ENCODE measurements around the gene U2AF2. TPM values are rescaled to one million over a fixed set of nuclear protein-coding genes. Genes with fewer than 3 reads are reported as not detected.

The U2AF2 gene
- total RNA-seq, 1 experiment from 2014 or later: 139 TPM

DNA sequence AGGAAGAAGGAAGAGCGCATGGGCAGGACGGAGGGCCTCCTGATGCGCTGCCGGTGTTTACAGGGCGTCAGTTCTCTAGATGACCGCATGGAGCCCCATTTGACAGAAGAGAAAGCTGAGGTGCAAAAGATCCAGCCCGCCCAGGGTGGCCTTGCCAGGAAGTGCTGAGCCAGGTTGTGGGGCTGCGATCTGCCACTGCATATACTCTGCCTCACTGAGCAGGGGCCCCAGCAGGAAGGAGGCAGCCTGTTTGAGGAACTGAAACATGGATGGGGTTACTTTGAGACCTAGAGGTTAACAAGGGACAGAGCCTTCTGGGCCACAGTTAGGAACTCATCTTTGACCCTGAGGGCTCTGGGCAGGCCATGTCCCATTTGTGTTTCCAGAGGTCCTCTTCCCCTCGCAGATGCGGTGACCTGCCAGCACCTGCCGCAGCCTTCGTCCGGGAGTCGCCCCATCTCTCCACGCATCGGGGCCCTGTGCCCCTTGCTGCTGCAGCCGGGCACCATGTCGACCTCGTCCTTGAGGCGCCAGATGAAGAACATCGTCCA, 23.4 kb downstream of the U2AF2 start:
- in situ Hi-C loops (cut with HindIII; ENCODE audit: low pct_unique_long_range_greater_than_20kb, low sequenced_read_pairs): no loop called here

DNA sequence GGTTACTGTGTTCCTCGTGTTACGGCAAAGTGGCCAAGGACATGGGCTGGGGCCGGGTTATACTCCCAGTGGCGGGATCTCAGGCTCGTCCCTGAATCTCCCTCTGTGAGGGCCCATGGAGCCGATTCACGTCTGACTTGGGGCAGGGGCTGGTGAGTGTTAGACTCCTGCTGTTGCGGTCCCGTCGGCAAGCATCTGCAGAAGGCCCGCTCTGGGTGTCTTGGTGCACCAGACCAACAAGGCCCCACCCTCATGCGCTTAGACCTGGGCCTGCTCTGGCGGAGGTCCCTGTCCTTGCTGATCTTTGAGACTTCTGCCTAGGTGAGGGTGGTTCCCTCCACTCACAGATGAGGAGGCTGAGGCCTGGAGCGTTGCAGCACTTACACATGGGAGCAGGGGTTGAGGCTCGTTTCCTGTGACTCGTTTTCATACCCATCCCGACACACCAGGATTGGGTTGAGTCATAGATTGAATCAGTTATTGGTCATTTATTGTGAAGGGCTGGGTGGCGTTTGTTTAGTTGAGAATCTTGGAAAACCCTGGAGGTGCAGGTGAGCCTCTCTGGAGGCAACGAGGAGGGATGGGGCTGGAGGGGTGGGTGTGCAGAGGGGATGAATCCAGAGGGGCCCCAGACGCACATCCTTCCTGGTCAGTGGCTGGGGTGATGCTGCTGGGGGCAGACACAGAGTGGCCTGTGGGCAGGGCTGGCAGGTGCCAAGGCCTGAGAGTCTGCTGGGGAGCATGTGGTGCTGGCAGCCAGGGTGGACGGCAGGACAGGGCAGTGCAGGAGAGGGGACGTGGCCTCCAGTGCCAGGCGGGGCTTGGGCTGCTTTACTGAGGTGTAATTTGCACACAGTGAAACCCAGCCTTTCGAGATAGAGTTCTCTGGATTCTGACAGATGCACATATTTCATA, 24.8 kb downstream of the U2AF2 start:
- in situ Hi-C loops (cut with HindIII; ENCODE audit: low pct_unique_long_range_greater_than_20kb, low sequenced_read_pairs): no loop called here
- no peak for DNase-seq (ENCODE audit: low read depth, low spot score)

More for the DNA sequence above, 23.4 kb downstream of the U2AF2 start:
- DNase-seq (ENCODE audit: low read depth, low spot score): no peak

DNA sequence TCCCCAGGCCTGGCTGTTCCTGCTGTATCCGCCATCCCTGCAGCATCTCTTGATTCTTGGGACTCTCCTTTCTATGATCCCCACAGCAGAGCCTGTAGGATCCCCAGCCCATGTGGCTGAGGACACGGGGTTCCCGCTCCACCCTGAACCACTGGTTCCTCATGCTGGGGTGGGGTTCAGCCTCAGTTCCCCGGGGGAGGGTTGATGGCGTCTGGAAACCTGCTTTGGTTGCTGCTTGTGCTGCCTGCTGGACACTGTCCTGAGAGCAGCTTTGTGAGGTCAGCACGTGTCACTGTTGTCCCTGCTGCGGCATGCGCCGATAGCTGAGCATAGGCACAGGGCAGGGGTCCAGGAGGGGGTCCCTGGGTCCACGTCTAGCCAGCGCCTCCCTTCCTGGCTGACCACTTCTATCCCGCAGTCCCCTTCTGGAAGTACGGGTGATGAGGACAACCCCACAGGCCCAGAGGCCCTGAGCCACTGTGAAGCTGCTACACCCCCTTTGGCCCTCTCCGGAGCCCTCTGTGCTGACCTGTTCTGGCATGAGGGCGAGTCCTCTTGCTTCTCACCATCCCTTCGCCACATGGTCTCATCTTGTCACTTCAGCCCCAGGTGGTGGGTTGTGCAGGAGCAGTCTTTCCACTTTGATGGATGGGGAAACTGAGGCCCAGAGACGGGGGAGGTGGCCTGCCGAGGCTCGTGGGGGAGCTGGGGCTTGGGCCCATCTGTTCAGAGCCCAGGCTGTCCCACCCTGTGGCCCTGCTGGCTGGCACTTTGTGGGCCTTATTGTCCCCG, 25.7 kb downstream of the U2AF2 start:
- no peak for DNase-seq (ENCODE audit: low read depth, low spot score)
- in situ Hi-C loops (cut with HindIII; ENCODE audit: low pct_unique_long_range_greater_than_20kb, low sequenced_read_pairs): no loop called here

DNA sequence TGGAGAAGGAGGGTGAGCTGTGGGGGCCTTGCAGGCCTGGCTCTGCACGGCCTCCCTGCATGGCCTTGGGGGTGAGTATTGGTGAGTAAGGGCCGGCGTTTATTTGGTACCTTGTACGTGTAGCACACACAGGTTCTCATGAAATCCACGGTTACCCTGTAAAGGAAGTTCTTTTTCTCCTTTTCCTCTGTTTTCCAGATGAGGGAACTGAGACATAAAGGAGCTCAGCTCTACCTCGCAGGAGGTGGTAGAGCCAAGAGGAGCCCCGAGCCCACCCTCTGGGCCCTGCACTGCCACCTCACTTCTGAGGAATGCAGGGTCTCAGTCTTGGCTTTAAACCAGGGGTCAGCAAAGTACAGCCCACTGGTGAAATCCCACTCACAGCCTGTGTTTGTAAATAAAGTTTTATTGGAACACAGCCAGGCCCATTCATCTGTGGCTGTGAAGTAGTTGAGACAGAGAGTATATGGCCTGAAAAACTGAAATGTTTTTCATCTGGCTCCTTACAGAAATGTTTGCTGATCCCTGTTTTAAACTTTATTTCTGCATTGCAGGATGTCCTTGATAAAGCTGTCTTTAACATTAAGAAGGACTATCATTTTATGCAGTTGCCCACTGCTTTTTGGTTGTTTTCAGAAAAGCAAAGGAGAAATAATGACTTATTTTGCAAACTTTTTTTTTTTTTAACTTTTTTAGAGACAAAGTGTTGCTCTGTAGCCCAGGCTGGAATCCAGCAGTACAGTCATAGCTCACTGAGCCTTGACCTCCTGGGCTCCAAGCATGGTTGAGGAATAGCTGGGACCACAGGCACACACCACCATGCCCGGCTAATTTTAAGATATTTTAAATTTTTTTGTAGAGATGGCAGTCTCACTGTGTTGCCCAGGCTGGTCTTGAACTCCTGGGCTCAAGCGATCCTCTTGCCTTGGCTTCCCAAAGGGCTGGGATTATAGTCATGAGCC, 26.6 kb downstream of the U2AF2 start:
- in situ Hi-C loops (cut with HindIII; ENCODE audit: low pct_unique_long_range_greater_than_20kb, low sequenced_read_pairs): no loop called here
- DNase-seq (ENCODE audit: low read depth, low spot score): no peak

DNA sequence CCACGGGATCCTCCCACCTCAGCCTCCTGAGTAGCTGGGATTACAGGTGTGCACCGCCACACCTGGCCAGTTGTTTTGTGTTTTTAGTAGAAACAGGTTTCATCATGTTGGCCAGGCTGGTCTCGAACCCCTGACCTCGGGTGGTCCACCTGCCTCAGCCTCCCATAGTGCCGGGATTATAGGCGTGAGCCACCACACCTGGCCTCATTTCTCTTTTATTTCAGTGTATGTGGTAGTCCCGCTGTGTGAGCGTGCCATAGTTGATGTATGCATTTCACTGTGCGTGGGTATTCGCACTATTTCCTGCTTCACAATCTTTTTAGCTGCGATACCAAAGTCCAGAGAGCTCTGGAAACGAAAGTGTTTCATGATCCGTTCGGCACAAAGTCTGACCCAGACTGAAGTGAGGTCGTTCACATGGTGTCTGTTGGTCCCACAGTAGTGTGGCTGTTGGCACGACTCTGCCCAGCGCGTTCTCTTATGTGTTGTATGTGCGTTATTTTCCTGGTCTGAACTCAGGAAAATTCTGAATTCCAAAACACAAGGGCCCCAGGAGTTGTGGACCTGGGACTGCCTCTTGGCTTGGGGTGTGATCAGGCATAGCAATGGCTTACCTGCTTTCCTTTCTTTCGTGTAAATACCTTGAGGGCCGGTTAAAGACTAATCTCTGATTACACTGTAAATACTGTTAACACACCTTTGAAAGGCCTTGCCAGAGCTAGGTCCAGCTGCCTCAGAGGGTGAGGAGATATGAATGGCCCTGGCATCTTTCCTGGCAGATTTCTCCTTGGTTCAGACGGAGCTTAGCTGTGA, 28.8 kb downstream of the U2AF2 start:
- DNase-seq (ENCODE audit: low read depth, low spot score): no peak
- in situ Hi-C loops (cut with HindIII; ENCODE audit: low pct_unique_long_range_greater_than_20kb, low sequenced_read_pairs): no loop called here

DNA sequence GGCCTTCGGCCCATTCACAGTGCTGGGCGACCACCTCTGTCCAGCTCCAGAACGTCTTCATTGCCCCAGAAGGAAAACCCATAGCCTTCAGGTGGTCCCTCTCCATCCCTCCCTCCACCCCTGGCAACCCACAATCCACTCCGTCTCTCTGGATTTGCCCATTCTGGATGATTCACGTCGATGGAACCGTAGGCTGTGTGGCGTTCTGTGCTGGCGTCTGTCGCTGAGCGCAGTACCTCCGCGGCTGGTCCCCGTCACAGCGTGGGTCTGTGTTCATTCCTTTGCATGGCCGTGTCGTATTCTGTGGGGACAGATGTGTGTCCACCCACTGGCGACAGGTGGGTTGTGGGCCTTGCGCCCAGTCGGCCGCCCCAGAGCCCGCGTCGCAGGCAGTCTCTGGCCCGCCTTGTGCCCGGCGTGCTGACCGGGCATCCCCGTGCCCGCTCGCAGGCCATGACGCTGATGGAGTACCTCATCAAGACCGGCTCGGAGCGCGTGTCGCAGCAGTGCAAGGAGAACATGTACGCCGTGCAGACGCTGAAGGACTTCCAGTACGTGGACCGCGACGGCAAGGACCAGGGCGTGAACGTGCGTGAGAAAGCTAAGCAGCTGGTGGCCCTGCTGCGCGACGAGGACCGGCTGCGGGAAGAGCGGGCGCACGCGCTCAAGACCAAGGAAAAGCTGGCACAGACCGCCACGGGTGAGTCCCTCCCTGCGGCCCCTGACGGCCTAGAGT, 30.3 kb downstream of the U2AF2 start:
- no peak for DNase-seq (ENCODE audit: low read depth, low spot score)
- in situ Hi-C loops (cut with HindIII; ENCODE audit: low pct_unique_long_range_greater_than_20kb, low sequenced_read_pairs): no loop called here

DNA sequence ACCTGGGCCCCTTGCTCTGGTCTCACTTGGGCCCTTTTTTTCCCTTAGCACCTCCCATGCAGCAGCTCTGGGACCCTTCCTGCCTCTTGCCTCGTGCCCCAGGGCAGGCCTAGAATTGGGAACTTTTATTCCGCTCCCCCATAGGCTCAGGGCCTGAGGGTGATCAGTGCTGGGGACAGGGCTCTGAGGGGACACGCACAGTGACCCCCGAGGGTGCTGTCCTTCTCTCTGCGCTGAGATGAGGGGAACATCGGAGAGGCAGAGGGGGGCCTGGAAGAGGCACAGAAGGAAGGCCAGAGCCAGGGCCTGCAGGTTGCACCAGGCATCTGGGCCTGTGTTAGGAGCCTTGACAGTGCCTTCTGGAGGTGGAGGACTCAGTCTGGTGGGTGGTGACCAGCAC, 30.9 kb downstream of the U2AF2 start:
- no peak for DNase-seq (ENCODE audit: low read depth, low spot score)
- in situ Hi-C loops (cut with HindIII; ENCODE audit: low pct_unique_long_range_greater_than_20kb, low sequenced_read_pairs): no loop called here

DNA sequence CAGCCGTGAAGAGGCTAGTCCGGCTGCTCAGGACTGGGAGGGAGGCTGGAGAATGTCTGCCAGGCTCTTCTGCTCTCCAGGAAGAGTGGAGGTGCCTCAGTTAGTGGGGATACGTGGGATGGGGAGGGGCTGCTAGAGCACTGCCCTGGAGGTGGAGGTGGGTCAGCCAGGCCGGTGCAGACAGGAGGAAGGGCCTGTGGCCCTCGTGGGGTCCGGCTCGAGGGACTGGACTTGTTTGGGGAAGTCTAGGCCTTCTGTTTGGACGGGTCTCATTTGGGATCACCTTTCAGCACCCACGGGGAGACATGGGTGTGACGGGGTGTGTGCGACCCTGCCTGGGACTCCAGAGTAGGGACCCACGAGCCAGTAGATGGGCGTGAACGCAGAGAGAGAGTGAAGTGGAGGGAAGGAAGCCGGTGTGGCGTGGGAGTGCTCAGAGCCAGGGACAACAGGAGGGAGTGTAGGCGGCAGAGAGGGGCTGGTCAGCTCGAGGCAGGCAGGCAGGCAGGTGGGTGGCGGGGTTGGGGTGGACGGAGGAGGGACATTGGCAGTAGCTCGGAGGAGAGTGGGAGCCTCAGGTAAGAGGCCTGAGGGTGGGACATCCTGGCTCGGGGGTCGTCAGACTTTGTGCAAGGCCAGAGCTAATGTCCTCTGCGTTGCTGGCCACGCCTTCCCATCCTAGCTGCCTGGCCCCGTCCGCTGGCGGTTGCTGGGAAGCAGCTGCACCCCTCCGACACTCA, 31.6 kb downstream of the U2AF2 start:
- DNase-seq (ENCODE audit: low read depth, low spot score): no peak
- in situ Hi-C loops (cut with HindIII; ENCODE audit: low pct_unique_long_range_greater_than_20kb, low sequenced_read_pairs): no loop called here

DNA sequence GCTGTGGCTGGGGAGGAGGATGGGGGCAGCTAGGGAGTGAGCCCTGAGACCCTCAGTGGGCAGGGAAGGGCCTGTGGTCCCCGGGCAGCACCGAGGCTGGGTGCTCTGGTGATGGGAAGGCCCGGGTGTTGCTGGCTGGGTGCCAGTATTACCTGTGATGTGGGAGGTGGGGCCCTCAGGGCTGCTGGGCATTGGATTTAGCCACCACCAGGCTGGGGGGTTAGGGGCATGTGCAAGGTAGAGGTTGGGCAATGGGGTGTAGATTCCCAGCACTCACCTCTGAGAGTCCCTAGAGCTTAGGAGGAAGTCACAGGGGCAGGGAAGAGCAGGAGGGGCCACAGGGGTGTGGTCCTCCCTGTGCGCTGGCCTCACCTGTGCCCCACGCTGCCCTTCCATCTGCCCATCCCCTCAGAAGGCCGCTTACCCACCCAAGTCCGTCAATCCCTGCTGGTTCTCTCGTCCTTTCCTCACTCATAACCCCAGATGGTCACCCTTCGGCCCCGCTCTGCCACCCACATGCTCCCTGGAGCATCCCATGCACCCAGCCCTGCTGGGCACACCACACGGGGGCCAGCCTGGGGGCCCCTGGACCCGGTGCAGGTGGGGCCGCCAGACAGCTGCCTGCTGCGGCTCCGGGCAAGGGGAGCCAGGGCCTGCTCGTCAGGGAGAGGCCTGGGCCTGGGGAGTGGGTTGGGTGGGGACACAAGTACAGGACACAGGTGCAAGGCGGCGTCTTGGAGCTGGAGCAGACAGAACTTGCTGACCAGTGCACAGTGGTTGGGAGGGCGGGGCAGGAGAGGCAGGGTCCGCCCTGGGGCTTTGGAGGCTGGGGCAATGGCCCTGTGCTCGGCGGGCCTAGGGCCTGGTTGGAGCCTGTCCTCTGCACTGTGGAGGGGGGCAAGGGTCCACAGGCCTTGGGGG, 32.7 kb downstream of the U2AF2 start:
- in situ Hi-C loops (cut with HindIII; ENCODE audit: low pct_unique_long_range_greater_than_20kb, low sequenced_read_pairs): no loop called here
- DNase-seq (ENCODE audit: low read depth, low spot score): no peak

DNA sequence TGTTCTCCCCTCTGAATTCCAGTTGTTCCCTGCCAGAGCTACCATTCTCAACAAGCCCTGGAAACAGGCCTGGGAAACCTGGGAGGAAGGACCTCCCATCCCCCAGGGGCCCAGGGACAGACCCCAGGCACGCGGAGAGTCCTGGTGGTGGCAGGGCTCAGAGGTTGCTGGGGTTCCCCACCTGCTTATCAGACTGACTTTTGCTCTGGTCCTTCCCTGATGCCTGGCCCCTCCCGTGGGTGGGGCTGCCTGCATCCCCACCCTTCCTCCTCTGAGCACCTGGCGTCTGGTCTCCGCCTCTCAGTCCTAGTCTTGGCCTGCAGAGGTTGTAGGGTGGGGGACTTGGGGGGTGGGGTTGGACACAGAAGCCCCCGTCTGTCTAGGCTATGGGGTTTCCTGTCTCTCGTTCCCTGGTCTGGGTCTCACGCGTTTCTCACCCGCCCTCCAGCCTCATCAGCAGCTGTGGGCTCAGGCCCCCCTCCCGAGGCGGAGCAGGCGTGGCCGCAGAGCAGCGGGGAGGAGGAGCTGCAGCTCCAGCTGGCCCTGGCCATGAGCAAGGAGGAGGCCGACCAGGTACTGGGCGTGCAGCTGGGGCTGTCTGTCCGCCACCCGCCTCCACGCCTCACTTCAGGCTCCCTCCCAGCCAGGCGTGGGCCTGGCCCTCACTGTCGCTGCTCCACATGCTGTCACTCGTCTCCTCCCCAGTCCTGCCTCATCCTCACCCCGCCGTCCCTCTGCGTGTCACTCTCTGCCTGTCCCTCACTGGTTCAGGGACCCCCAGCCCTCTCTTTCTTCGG, 33.8 kb downstream of the U2AF2 start:
- in situ Hi-C loops (cut with HindIII; ENCODE audit: low pct_unique_long_range_greater_than_20kb, low sequenced_read_pairs): no loop called here
- no peak for DNase-seq (ENCODE audit: low read depth, low spot score)

DNA sequence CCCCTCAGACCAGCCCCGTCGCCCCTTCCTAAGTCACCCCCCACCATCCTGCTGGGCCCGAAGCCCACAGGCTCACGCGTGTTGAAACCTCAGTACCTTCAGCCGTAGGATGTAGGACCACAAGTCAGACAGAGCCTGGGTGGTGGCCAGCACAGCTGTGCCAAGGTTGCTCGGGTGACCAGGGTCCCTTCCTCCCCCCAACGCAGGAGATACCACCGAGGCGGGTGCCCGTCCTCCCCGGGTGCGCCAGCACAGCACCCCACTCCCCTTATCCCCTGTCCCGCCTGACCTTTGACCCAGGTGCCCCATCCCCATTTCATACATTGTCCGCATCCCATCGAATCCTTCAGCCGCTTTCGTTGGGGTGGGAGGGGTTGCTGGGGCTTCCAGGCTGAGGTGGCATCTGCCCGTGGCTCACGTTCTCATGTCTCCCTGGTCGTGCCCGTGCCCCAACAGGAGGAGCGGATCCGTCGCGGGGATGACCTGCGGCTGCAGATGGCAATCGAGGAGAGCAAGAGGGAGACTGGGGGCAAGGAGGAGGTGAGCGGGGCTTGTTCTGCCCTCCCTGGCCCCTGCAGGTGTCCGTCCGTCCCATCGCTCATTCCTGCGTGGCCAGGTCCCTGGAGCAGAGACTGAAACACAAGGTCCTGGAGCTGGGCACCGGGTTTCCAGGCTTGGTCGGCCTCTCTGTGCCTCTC, 34.7 kb downstream of the U2AF2 start:
- no peak for DNase-seq (ENCODE audit: low read depth, low spot score)
- in situ Hi-C loops (cut with HindIII; ENCODE audit: low pct_unique_long_range_greater_than_20kb, low sequenced_read_pairs): no loop called here

DNA sequence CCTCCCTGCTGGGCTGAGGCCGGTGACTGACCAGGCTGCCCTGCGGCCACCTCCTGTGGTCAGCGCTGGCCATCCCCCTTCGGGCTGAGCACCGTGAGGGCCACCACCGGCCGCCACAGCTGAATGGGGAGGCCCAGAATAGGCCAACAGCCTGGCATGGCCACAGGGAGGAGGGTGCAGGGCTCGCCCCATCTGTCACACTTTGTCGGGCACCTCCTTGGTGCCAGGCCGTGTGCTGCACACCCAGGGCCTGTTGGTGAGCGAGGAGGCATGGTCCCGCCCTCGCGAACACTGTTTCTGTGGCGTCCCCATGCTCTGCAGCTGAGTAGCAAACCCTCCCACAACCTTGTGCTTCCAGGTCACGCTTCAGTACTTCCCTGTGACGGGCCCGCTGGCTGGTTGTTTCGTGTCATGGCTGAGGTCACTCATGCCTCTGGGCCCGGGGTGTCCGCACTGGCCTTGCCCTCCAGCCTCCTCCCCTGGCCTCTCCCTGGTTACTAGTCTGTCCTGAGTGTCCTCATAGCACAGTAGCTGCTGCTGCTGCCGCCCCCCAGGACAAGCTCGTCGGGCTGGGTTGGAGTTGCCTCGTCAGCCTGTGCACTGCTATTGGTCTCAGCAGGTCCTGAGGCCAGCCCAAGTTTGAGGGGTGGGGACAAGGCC, 35.4 kb downstream of the U2AF2 start:
- no peak for DNase-seq (ENCODE audit: low read depth, low spot score)
- in situ Hi-C loops (cut with HindIII; ENCODE audit: low pct_unique_long_range_greater_than_20kb, low sequenced_read_pairs): no loop called here

Data from SK-MEL-5 (cell line).